H9 (cell line): ENCODE results near the gene TMEM95. TPM values are rescaled to one million over a fixed set of nuclear protein-coding genes. Genes with fewer than 3 reads are reported as not detected.

Experiments
- DNase-seq: peaks from one replicate; pipeline ENCODE4 v3.0.0-alpha.2; 2017
- H2AFZ ChIP-seq: one replicate; pipeline ENCODE4 v1.6.1; 2013; ENCODE audit warnings: mild to moderate bottlenecking, low read length, control low read depth, moderate library complexity
- H2AK5ac ChIP-seq: 2 replicates; pipeline ENCODE4 v1.6.1; 2013; ENCODE audit warnings: low read length, control low read depth, mixed read lengths; ENCODE audit not compliant: insufficient read length
- H2BK120ac ChIP-seq: one replicate; pipeline ENCODE4 v1.6.1; 2013; ENCODE audit warnings: low read depth, mild to moderate bottlenecking, low read length, control low read depth, inconsistent platforms; ENCODE audit not compliant: poor library complexity, severe bottlenecking
- H2BK12ac ChIP-seq: 2 replicates; pipeline ENCODE4 v1.6.1; 2013; ENCODE audit warnings: low read length, control low read depth, mixed read lengths, low read depth; ENCODE audit not compliant: insufficient read length
- H2BK15ac ChIP-seq: 2 replicates; pipeline ENCODE4 v1.6.1; 2013; ENCODE audit warnings: low read depth, low read length, control low read depth
- H2BK20ac ChIP-seq: one replicate; pipeline ENCODE4 v1.6.1; 2013; ENCODE audit warnings: low read depth, mild to moderate bottlenecking, low read length, control low read depth, inconsistent platforms; ENCODE audit not compliant: poor library complexity, severe bottlenecking
- H2BK5ac ChIP-seq: 2 replicates; pipeline ENCODE4 v1.6.1; 2013; ENCODE audit warnings: low read length, control low read depth, mixed read lengths; ENCODE audit not compliant: insufficient read length
- H3K14ac ChIP-seq: 2 replicates; pipeline ENCODE4 v1.6.1; 2013; ENCODE audit warnings: low read length, control low read depth; ENCODE audit not compliant: insufficient read depth
- H3K18ac ChIP-seq: 2 replicates; pipeline ENCODE4 v1.6.1; 2013; ENCODE audit warnings: low read depth, mild to moderate bottlenecking, mixed read lengths, low read length, control low read depth; ENCODE audit not compliant: insufficient read length
- H3K23ac ChIP-seq: 2 replicates; pipeline ENCODE4 v1.6.1; 2013; ENCODE audit warnings: low read length, control low read depth, mixed read lengths, low read depth; ENCODE audit not compliant: insufficient read length
- H3K23me2 ChIP-seq: 2 replicates; pipeline ENCODE4 v1.6.1; 2013; ENCODE audit warnings: low read depth, mild to moderate bottlenecking, mixed read lengths, low read length, control low read depth; ENCODE audit not compliant: insufficient read length, poor library complexity, severe bottlenecking
- H3K27ac ChIP-seq: 2 replicates; pipeline ENCODE4 v1.5.1; 2013; ENCODE audit warnings: low read length, control low read depth, mixed read lengths, low read depth; ENCODE audit not compliant: insufficient read length
- H3K27me3 ChIP-seq: 2 replicates; pipeline ENCODE4 v1.6.1; 2013; ENCODE audit warnings: low read length, control low read depth, inconsistent platforms; ENCODE audit not compliant: insufficient read depth
- H3K4ac ChIP-seq: 2 replicates; pipeline ENCODE4 v1.6.1; 2013; ENCODE audit warnings: low read depth, mild to moderate bottlenecking, control low read depth, inconsistent platforms, low read length, moderate library complexity
- H3K4me1 ChIP-seq: 2 replicates; pipeline ENCODE4 v1.6.1; 2013; ENCODE audit warnings: low read length, control low read depth, inconsistent platforms; ENCODE audit not compliant: insufficient read depth
- H3K4me2 ChIP-seq: 2 replicates; pipeline ENCODE4 v1.6.1; 2013; ENCODE audit warnings: low read length, control low read depth, mixed read lengths; ENCODE audit not compliant: insufficient read length, insufficient read depth
- H3K56ac ChIP-seq: 2 replicates; pipeline ENCODE4 v1.6.1; 2013; ENCODE audit warnings: low read depth, mild to moderate bottlenecking, mixed read lengths, low read length, control low read depth; ENCODE audit not compliant: insufficient read length
- H3K79me1 ChIP-seq: 2 replicates; pipeline ENCODE4 v1.6.1; 2013; ENCODE audit warnings: low read depth, mild to moderate bottlenecking, moderate library complexity, low read length, control low read depth, inconsistent platforms; ENCODE audit not compliant: insufficient read depth, poor library complexity, severe bottlenecking
- H3K79me2 ChIP-seq: 2 replicates; pipeline ENCODE4 v1.6.1; 2013; ENCODE audit warnings: low read length, control low read depth, inconsistent platforms; ENCODE audit not compliant: insufficient read depth
- H3K9ac ChIP-seq: 2 replicates; pipeline ENCODE4 v1.6.1; 2013; ENCODE audit warnings: low read length, control low read depth, mixed read lengths; ENCODE audit not compliant: insufficient read length; ENCODE audit errors: extremely low read depth
- H3K9me3 ChIP-seq: one replicate; pipeline ENCODE4 v1.6.1; 2013; ENCODE audit warnings: low read depth, low read length, inconsistent platforms; ENCODE audit not compliant: control insufficient read depth
- H3T11ph ChIP-seq: one replicate; pipeline ENCODE4 v1.6.1; 2013; ENCODE audit warnings: mild to moderate bottlenecking, low read length, control low read depth, inconsistent platforms
- H4K20me1 ChIP-seq: one replicate; pipeline ENCODE4 v1.6.1; 2013; ENCODE audit not compliant: control insufficient read depth, insufficient read length, insufficient read depth
- H4K5ac ChIP-seq: 2 replicates; pipeline ENCODE4 v1.6.1; 2013; ENCODE audit warnings: low read depth, mild to moderate bottlenecking, mixed read lengths, low read length, control low read depth; ENCODE audit not compliant: insufficient read length
- H4K8ac ChIP-seq: replicated peaks from 2 replicates; pipeline ENCODE4 v1.6.1; 2013; ENCODE audit warnings: low read length, control low read depth, mixed read lengths, low read depth; ENCODE audit not compliant: insufficient read length
- H4K91ac ChIP-seq: 2 replicates; pipeline ENCODE4 v1.6.1; 2013; ENCODE audit warnings: low read depth, mild to moderate bottlenecking, moderate library complexity, mixed read lengths, low read length, control low read depth; ENCODE audit not compliant: insufficient read length
- H3K27ac Mint-ChIP-seq, 3 experiments: 2 replicates in 2 of 3; 3 replicates in 1 of 3; pipeline ENCODE4 v1.8.0; 2020 to 2021; ENCODE audit warnings: mixed read lengths in 3 of 3, mild to moderate bottlenecking in 1 of 3, moderate library complexity in 1 of 3
- H3K27me3 Mint-ChIP-seq: 2 replicates; pipeline ENCODE4 v1.8.0; 2021; ENCODE audit warnings: low read depth, mild to moderate bottlenecking, moderate library complexity, mixed read lengths
- H3K36me3 Mint-ChIP-seq, 3 experiments: 2 replicates in 2 of 3; 3 replicates in 1 of 3; pipeline ENCODE4 v1.8.0; 2020 to 2021; ENCODE audit warnings: low read depth in 3 of 3, mixed read lengths in 3 of 3; ENCODE audit not compliant: insufficient read depth in 1 of 3
- H3K4me1 Mint-ChIP-seq, 2 experiments: 2 replicates each; pipeline ENCODE4 v1.8.0; 2020; ENCODE audit warnings: mixed read lengths in 2 of 2
- H3K4me3 Mint-ChIP-seq, 2 experiments: 2 replicates in 1 of 2; 3 replicates in 1 of 2; pipeline ENCODE4 v1.8.0; 2020 to 2021; ENCODE audit warnings: mild to moderate bottlenecking in 2 of 2, mixed read lengths in 2 of 2, moderate library complexity in 1 of 2
- H3K9me3 Mint-ChIP-seq, 2 experiments: 2 replicates in 1 of 2; 3 replicates in 1 of 2; pipeline ENCODE4 v1.8.0; 2020; ENCODE audit warnings: mild to moderate bottlenecking in 2 of 2, mixed read lengths in 2 of 2, moderate library complexity in 1 of 2
- CTCF ChIP-seq: fragments of 200-600 bp; sonication (generic); conservative IDR thresholded peaks from 3 replicates; pipeline ENCODE4 v1.8.0; 2021; ENCODE audit warnings: antibody characterized with exemption, mild to moderate bottlenecking
- WGBS: extraction: QIAGEN DNeasy Blood & Tissue Kit; methylation state at CpG from one replicate; pipeline ENCODE4 v1.1.7; 2013; ENCODE audit warnings: missing lambda C conversion rate, low lambda C conversion rate, mixed read lengths; ENCODE audit not compliant: insufficient read length; ENCODE audit errors: extremely low coverage; 5-methylcytosine and 5-hydroxymethylcytosine counted together
- long read RNA-seq: library from polyadenylated mRNA; unstranded; transcript quantifications from one replicate; pipeline ENCODE4 v2.0.0, GENCODE V29; 2020
- total RNA-seq: library from RNA; stranded (reverse); gene quantifications from 2 replicates; pipeline ENCODE4 v1.2.1, GENCODE V29; 2021

The TMEM95 gene, protein sequence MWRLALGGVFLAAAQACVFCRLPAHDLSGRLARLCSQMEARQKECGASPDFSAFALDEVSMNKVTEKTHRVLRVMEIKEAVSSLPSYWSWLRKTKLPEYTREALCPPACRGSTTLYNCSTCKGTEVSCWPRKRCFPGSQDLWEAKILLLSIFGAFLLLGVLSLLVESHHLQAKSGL
- total RNA-seq: not detected in 2 replicates
- long read RNA-seq: 0 reads

- no peak for TF ChIP-seq CTCF
- Histone ChIP-seq H3K56ac (no peak within 1 kb of the TSS), H4K20me1 (no peaks in the 10 kb centered on the region), H2BK12ac (no peak within 1 kb of the TSS), H3K9me3 (no peaks in the 10 kb centered on the region), H3K27ac (no peak within 1 kb of the TSS), H3K9ac (no peak within 1 kb of the TSS), H3T11ph (no peak within 1 kb of the TSS), H4K8ac (no peak within 1 kb of the TSS), H2BK120ac (no peak within 1 kb of the TSS), H3K18ac (no peak within 1 kb of the TSS), H4K91ac (no peak within 1 kb of the TSS), H2BK15ac (no peak within 1 kb of the TSS), H3K27me3 (no peaks in the 10 kb centered on the region), H3K23ac (no peak within 1 kb of the TSS), H3K23me2 (peaks cover 8% of the 10 kb centered on the region), H2BK20ac (no peak within 1 kb of the TSS), H2AK5ac (no peak within 1 kb of the TSS), H3K14ac (no peak within 1 kb of the TSS), H3K4me2 (no peak within 1 kb of the TSS), H2BK5ac (no peak within 1 kb of the TSS), H3K79me1 (no peaks in the 10 kb centered on the region), H4K5ac (no peak within 1 kb of the TSS), H3K4ac (no peak within 1 kb of the TSS), H3K79me2 (no peaks in the 10 kb centered on the region; the same call in 1 of the 2 replicates), H2AFZ (no peak within 1 kb of the TSS), H3K4me1 (no peaks in the 10 kb centered on the region)
- H3K9me3 Mint-ChIP-seq: no peaks in the 10 kb centered on the region
- no peak for DNase-seq
- peak within 1 kb of the TSS in 1 of 2 experiments; percentile 56; a peak in 2 of 5 replicates for H3K4me3 Mint-ChIP-seq
- H3K4me1 Mint-ChIP-seq: peaks cover 19 to 26% of the 10 kb centered on the region in 2 experiments
- peaks cover 12% of the 10 kb centered on the region for H3K27me3 Mint-ChIP-seq
- WGBS: no CpG with 5 or more reads among the region's 10 CpGs
- no peak within 1 kb of the TSS; a peak in 1 of 7 replicates for H3K27ac Mint-ChIP-seq
- H3K36me3 Mint-ChIP-seq: no peaks in the 10 kb centered on the region
Measured at GRCh38 chr17:7355053-7355452, at the start of gene TMEM95. Gene TMEM95, plus strand, starts transcription at chr17:7355156. Its CDS starts 49 bp downstream, at chr17:7355205.
